GM04504 (cell line): ENCODE data around the gene SLC35G3.
"Not testable (repeated sequence)": the region's sequence is repeated elsewhere in the genome, so short reads cannot be mapped to it uniquely, and the experiment has no call there.

Experiments used
- DNase-seq: peaks from one replicate; pipeline ENCODE4 v3.0.0-alpha.2; 2012; ENCODE audit warnings: low read depth

The SLC35G3 gene

GRCh38 chr17:35210741-35211140 lies 16.5 kb upstream of the SLC35G3 start:
- DNase-seq: no peak

- DNase-seq: not testable (repeated sequence)
These were observed 8.4 kb upstream of the SLC35G3 start for GRCh38 chr17:35202582-35202981.

- not testable (repeated sequence) for DNase-seq
These were observed 869 bp upstream of the SLC35G3 start for GRCh38 chr17:35195062-35195461.

- no peak for DNase-seq
These were observed 1.5 kb downstream of the SLC35G3 start for GRCh38 chr17:35192708-35193107.

GRCh38 chr17:35191001-35191695 lies 3.0 kb downstream of the SLC35G3 start:
- DNase-seq: no peak

GRCh38 chr17:35189291-35189690 lies 4.9 kb downstream of the SLC35G3 start:
- DNase-seq: no peak

GRCh38 chr17:35188111-35188510 lies 6.1 kb downstream of the SLC35G3 start:
- DNase-seq: no peak

GRCh38 chr17:35187481-35187880 lies 6.7 kb downstream of the SLC35G3 start:
- no peak for DNase-seq

GRCh38 chr17:35185849-35186248 lies 8.3 kb downstream of the SLC35G3 start:
- DNase-seq: no peak

GRCh38 chr17:35184274-35184673 lies 9.9 kb downstream of the SLC35G3 start:
- no peak for DNase-seq

- no peak for DNase-seq
These were observed 10.9 kb downstream of the SLC35G3 start for GRCh38 chr17:35183332-35183731.

GRCh38 chr17:35179379-35179778 lies 14.8 kb downstream of the SLC35G3 start:
- not testable (repeated sequence) for DNase-seq

GRCh38 chr17:35176897-35177296 lies 17.3 kb downstream of the SLC35G3 start:
- no peak for DNase-seq

GRCh38 chr17:35175638-35176415 lies 18.4 kb downstream of the SLC35G3 start:
- DNase-seq: no peak

- no peak for DNase-seq
These were observed 19.3 kb downstream of the SLC35G3 start for GRCh38 chr17:35174835-35175334.

GRCh38 chr17:35172321-35172720 lies 21.9 kb downstream of the SLC35G3 start:
- not testable (repeated sequence) for DNase-seq

GRCh38 chr17:35171834-35172233 lies 22.4 kb downstream of the SLC35G3 start:
- DNase-seq: no peak

- DNase-seq: peak; percentile 4
These were observed 23.0 kb downstream of the SLC35G3 start for GRCh38 chr17:35170968-35171771.

GRCh38 chr17:35169835-35170363 lies 24.3 kb downstream of the SLC35G3 start:
- DNase-seq: no peak

GRCh38 chr17:35167666-35168065 lies 26.5 kb downstream of the SLC35G3 start:
- peak; percentile 14 for DNase-seq

- no peak for DNase-seq
These were observed 27.1 kb downstream of the SLC35G3 start for GRCh38 chr17:35167046-35167445.

- no peak for DNase-seq
These were observed 27.7 kb downstream of the SLC35G3 start for GRCh38 chr17:35166526-35166925.
